Trophoblast cell (in vitro differentiated cells and primary cell): ENCODE data around the gene IL1RAPL2.

ENCODE experiments used
- DNase-seq, 2 donors: peaks; one replicate each; pipeline ENCODE4 v3.0.0-alpha.2; 2016
- H2AFZ ChIP-seq: 2 replicates; pipeline ENCODE4 v1.6.1; 2013; ENCODE audit warnings: low read length, moderate library complexity, mild to moderate bottlenecking; ENCODE audit not compliant: insufficient read depth, poor library complexity
- H2AK5ac ChIP-seq: 2 replicates; pipeline ENCODE4 v1.6.1; 2013; ENCODE audit warnings: mild to moderate bottlenecking, low read length
- H2BK120ac ChIP-seq: 2 replicates; pipeline ENCODE4 v1.6.1; 2013; ENCODE audit warnings: low read length, mild to moderate bottlenecking, moderate library complexity; ENCODE audit not compliant: insufficient read depth, poor library complexity
- H2BK12ac ChIP-seq: 2 replicates; pipeline ENCODE4 v1.6.1; 2013; ENCODE audit warnings: mild to moderate bottlenecking, low read length, moderate library complexity
- H2BK5ac ChIP-seq: 2 replicates; pipeline ENCODE4 v1.6.1; 2013; ENCODE audit warnings: low read length, low read depth, moderate library complexity, mild to moderate bottlenecking; ENCODE audit not compliant: poor library complexity
- H3K14ac ChIP-seq: 2 replicates; pipeline ENCODE4 v1.6.1; 2013; ENCODE audit warnings: mild to moderate bottlenecking, low read length
- H3K18ac ChIP-seq: 2 replicates; pipeline ENCODE4 v1.6.1; 2013; ENCODE audit warnings: mild to moderate bottlenecking, low read length
- H3K23ac ChIP-seq: 2 replicates; pipeline ENCODE4 v1.6.1; 2013; ENCODE audit warnings: low read length
- H3K27ac ChIP-seq: 2 replicates; pipeline ENCODE4 v1.5.1; 2013; ENCODE audit warnings: low read depth, mild to moderate bottlenecking, inconsistent platforms, low read length, moderate library complexity
- H3K27me3 ChIP-seq: 2 replicates; pipeline ENCODE4 v1.6.1; 2013; ENCODE audit warnings: inconsistent platforms, mild to moderate bottlenecking, low read length, moderate library complexity; ENCODE audit not compliant: insufficient read depth
- H3K36me3 ChIP-seq, 2 experiments: 1 replicate in 1 of 2; 2 replicates in 1 of 2; pipeline ENCODE4 v1.6.1; 2013; ENCODE audit warnings: low read length in 2 of 2, mild to moderate bottlenecking in 2 of 2, moderate library complexity in 1 of 2; ENCODE audit not compliant: insufficient read depth in 2 of 2, control insufficient read depth in 1 of 2
- H3K4ac ChIP-seq: 2 replicates; pipeline ENCODE4 v1.6.1; 2013; ENCODE audit warnings: low read depth, mild to moderate bottlenecking, low read length, moderate library complexity
- H3K4me1 ChIP-seq, 2 experiments: 1 replicate in 1 of 2; 2 replicates in 1 of 2; pipeline ENCODE4 v1.6.1; 2013; ENCODE audit warnings: low read length in 2 of 2, mild to moderate bottlenecking in 2 of 2, moderate library complexity in 1 of 2; ENCODE audit not compliant: insufficient read depth in 2 of 2, control insufficient read depth in 1 of 2
- H3K4me2 ChIP-seq: 2 replicates; pipeline ENCODE4 v1.6.1; 2013; ENCODE audit warnings: inconsistent platforms, mild to moderate bottlenecking, low read length, moderate library complexity
- H3K4me3 ChIP-seq: 2 replicates; pipeline ENCODE4 v1.5.1; 2013; ENCODE audit warnings: mild to moderate bottlenecking, low read depth, low read length, inconsistent platforms
- H3K79me1 ChIP-seq: one replicate; pipeline ENCODE4 v1.6.1; 2013; ENCODE audit warnings: low read length
- H3K79me2 ChIP-seq: 2 replicates; pipeline ENCODE4 v1.6.1; 2013; ENCODE audit warnings: low read length, mild to moderate bottlenecking; ENCODE audit not compliant: control insufficient read depth, insufficient read depth, poor library complexity
- H3K9ac ChIP-seq: 2 replicates; pipeline ENCODE4 v1.6.1; 2013; ENCODE audit warnings: mild to moderate bottlenecking, low read length
- H3K9me3 ChIP-seq: 2 replicates; pipeline ENCODE4 v1.6.1; 2013; ENCODE audit warnings: low read depth, mild to moderate bottlenecking, control low read depth, inconsistent platforms, low read length; ENCODE audit not compliant: insufficient read depth
- H4K12ac ChIP-seq: 2 replicates; pipeline ENCODE4 v1.6.1; 2013; ENCODE audit warnings: low read depth, mild to moderate bottlenecking, low read length, moderate library complexity
- H4K8ac ChIP-seq: 2 replicates; pipeline ENCODE4 v1.6.1; 2013; ENCODE audit warnings: low read depth, mild to moderate bottlenecking, low read length, moderate library complexity
- H4K91ac ChIP-seq: one replicate; pipeline ENCODE4 v1.6.1; 2013; ENCODE audit warnings: low read depth, mild to moderate bottlenecking, low read length, moderate library complexity
- WGBS: extraction: QIAGEN DNeasy Blood & Tissue Kit; methylation state at CpG from one replicate; pipeline ENCODE4 v1.1.7; 2013; ENCODE audit warnings: missing lambda C conversion rate; ENCODE audit not compliant: insufficient read length, insufficient coverage; ENCODE audit errors: extremely low coverage; 5-methylcytosine and 5-hydroxymethylcytosine counted together

IL1RAPL2 gene

GRCh38 chrX:105260291-105261043, 694.5 kb downstream of the IL1RAPL2 start:
- Histone ChIP-seq H3K79me2 (no peaks in the 10 kb centered on the region), H4K12ac (no peak overlapping the region), H3K4me3 (no peak overlapping the region), H3K23ac (no peak overlapping the region), H2BK120ac (no peak overlapping the region), H3K4ac (no peak overlapping the region), H2BK12ac (no peak overlapping the region), H2AK5ac (no peak overlapping the region), H3K4me1 (no peaks in the 10 kb centered on the region), H3K18ac (no peak overlapping the region), H3K27me3 (no peaks in the 10 kb centered on the region), H2AFZ (no peak overlapping the region), H3K36me3 (no peaks in the 10 kb centered on the region), H3K79me1 (no peaks in the 10 kb centered on the region), H4K91ac (no peak overlapping the region), H3K27ac (no peak overlapping the region), H3K9me3 (no peaks in the 10 kb centered on the region), H3K14ac (no peak overlapping the region), H2BK5ac (no peak overlapping the region), H3K4me2 (no peak overlapping the region), H4K8ac (no peak overlapping the region), H3K9ac (no peak overlapping the region)
- no peak for DNase-seq
- no CpG with 5 or more reads among the region's 8 CpGs for WGBS

DNA sequence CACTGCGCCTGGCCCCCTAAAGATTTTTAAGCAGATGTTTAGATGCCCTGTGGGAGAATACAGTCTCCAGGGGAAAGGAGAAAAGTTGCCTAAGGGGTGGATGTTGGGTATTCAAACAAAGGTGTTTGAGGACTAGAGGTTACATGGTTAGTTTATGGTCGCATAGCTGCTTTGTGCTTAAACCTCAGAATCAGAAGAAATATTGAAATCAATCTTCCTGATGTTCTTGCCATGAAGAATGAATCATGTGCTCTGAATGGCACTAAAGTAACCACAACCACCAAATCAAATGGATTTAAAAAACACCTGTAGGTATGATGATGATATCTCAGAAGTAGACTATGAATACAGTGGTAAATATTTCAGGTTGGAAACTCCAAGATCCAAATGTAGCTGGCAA, 697.2 kb downstream of the IL1RAPL2 start:
- no peaks in the 10 kb centered on the region for H3K36me3 ChIP-seq
- no peaks in the 10 kb centered on the region for H3K79me2 ChIP-seq
- H2BK5ac ChIP-seq, result no peak overlapping the region
- H3K4ac ChIP-seq, result no peak overlapping the region
- no peaks in the 10 kb centered on the region for H3K4me1 ChIP-seq
- no peaks in the 10 kb centered on the region for H3K9me3 ChIP-seq
- H3K4me3 ChIP-seq, result no peak overlapping the region
- no peak overlapping the region for H3K4me2 ChIP-seq
- no peak overlapping the region for H2BK120ac ChIP-seq
- H4K12ac ChIP-seq, result no peak overlapping the region
- no CpG with 5 or more reads among the region's 2 CpGs for WGBS
- H3K23ac ChIP-seq, result no peak overlapping the region
- no peak overlapping the region for H2AFZ ChIP-seq
- H3K27ac ChIP-seq, result no peak overlapping the region
- no peak overlapping the region for H3K18ac ChIP-seq
- H4K91ac ChIP-seq, result no peak overlapping the region
- no peak for DNase-seq
- H4K8ac ChIP-seq, result no peak overlapping the region
- no peak overlapping the region for H2BK12ac ChIP-seq
- no peak overlapping the region for H3K14ac ChIP-seq
- no peak overlapping the region for H2AK5ac ChIP-seq
- H3K27me3 ChIP-seq, result no peaks in the 10 kb centered on the region
- no peaks in the 10 kb centered on the region for H3K79me1 ChIP-seq
- no peak overlapping the region for H3K9ac ChIP-seq

DNA sequence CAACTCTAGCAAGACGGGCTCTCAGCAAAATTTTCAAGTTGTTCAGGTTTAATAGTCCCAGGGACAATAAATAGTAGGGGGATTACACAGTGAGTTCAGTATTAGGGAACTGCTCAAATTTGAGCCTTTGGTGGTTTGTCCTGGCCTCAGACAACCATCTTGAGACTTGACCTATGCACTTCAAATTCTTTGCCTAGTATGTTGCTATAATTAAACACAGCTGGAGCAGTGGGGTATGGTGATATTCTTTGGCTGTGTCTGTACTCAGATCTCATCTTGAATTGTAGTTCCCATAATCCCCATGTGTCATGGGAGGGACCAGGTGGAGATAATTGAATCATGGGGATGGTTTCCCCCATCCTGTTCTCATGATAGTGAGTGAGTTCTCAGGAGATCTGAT, 697.8 kb downstream of the IL1RAPL2 start:
- no peak overlapping the region for H4K91ac ChIP-seq
- no peak overlapping the region for H2AK5ac ChIP-seq
- H3K9ac ChIP-seq, result no peak overlapping the region
- no peak overlapping the region for H3K4me2 ChIP-seq
- no peaks in the 10 kb centered on the region for H3K36me3 ChIP-seq
- no peak overlapping the region for H3K14ac ChIP-seq
- H3K79me1 ChIP-seq, result no peaks in the 10 kb centered on the region
- no peak overlapping the region for H2AFZ ChIP-seq
- H3K27ac ChIP-seq, result no peak overlapping the region
- no peak overlapping the region for H3K23ac ChIP-seq
- H3K9me3 ChIP-seq, result no peaks in the 10 kb centered on the region
- H3K4ac ChIP-seq, result no peak overlapping the region
- H3K27me3 ChIP-seq, result no peaks in the 10 kb centered on the region
- H3K4me1 ChIP-seq, result no peaks in the 10 kb centered on the region
- no CpG with 5 or more reads among the region's 1 CpG for WGBS
- no peak for DNase-seq
- no peak overlapping the region for H4K8ac ChIP-seq
- H2BK12ac ChIP-seq, result no peak overlapping the region
- no peak overlapping the region for H3K18ac ChIP-seq
- no peak overlapping the region for H3K4me3 ChIP-seq
- no peak overlapping the region for H2BK5ac ChIP-seq
- no peaks in the 10 kb centered on the region for H3K79me2 ChIP-seq
- no peak overlapping the region for H2BK120ac ChIP-seq
- no peak overlapping the region for H4K12ac ChIP-seq

DNA sequence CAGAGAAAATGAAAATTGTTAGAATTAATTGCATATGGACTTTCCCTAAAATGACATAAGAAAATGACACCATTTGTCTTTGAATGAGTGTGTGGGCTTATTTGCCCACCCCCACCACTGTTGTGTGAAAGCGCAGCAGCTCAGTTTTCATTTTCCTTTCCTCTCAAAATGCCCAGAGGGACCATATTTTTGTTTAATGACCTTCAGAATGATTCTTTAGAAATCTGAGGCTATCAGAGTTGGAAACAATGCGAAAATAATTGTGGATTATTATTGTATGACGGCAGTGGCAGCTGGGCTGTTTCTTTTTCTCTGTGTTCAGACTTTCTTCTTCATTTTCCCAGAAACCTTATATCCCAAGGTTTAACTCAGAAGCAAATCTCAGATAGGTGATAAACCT, 699.1 kb downstream of the IL1RAPL2 start:
- WGBS, result no CpG with 5 or more reads among the region's 3 CpGs

More for the DNA sequence above, 699.1 kb downstream of the IL1RAPL2 start:
- H2AK5ac ChIP-seq, result no peak overlapping the region
- no peaks in the 10 kb centered on the region for H3K79me1 ChIP-seq
- no peaks in the 10 kb centered on the region for H3K27me3 ChIP-seq
- no peak overlapping the region for H2BK120ac ChIP-seq
- H4K12ac ChIP-seq, result no peak overlapping the region
- no peak overlapping the region for H2BK5ac ChIP-seq
- H3K9me3 ChIP-seq, result no peaks in the 10 kb centered on the region
- no peaks in the 10 kb centered on the region for H3K79me2 ChIP-seq
- no peak for DNase-seq
- H3K4me3 ChIP-seq, result no peak overlapping the region
- no peak overlapping the region for H3K14ac ChIP-seq
- H3K27ac ChIP-seq, result no peak overlapping the region
- H3K9ac ChIP-seq, result no peak overlapping the region
- no peak overlapping the region for H4K91ac ChIP-seq
- H3K4ac ChIP-seq, result no peak overlapping the region
- no peak overlapping the region for H2BK12ac ChIP-seq
- H3K23ac ChIP-seq, result no peak overlapping the region
- no peaks in the 10 kb centered on the region for H3K36me3 ChIP-seq
- no peak overlapping the region for H4K8ac ChIP-seq
- H2AFZ ChIP-seq, result no peak overlapping the region
- no peak overlapping the region for H3K18ac ChIP-seq
- no peaks in the 10 kb centered on the region for H3K4me1 ChIP-seq
- H3K4me2 ChIP-seq, result no peak overlapping the region
